GM12878 (cell line): Measurements from ENCODE around the gene DDX55. TPM values are rescaled to one million over a fixed set of nuclear protein-coding genes. Genes with fewer than 3 reads are reported as not detected.

Source experiments
- ATF3 ChIP-seq: IDR thresholded peaks from 2 replicates; pipeline ENCODE4 v1.6.1; 2011; ENCODE audit warnings: low read depth, mild to moderate bottlenecking, low read length, moderate library complexity, borderline replicate concordance; ENCODE audit errors: extremely low read depth
- E2F8 ChIP-seq: fragments of 450-650 bp; IDR thresholded peaks from 2 replicates; pipeline ENCODE4 v1.6.1; 2018; ENCODE audit warnings: mild to moderate bottlenecking, low read depth, moderate library complexity; ENCODE audit not compliant: partially characterized antibody
- HDAC6 ChIP-seq: fragments of 200-600 bp; sonication (generic); IDR thresholded peaks from one replicate; pipeline ENCODE4 v1.8.0; 2017; ENCODE audit warnings: antibody characterized with exemption; ENCODE audit not compliant: unreplicated experiment
- MXI1 ChIP-seq: fragments of 150-350 bp; IDR thresholded peaks from 2 replicates; pipeline ENCODE4 v1.6.1; 2011; ENCODE audit warnings: low read depth, mild to moderate bottlenecking, inconsistent platforms, low read length, improper control_type of control experiment
- POLR2AphosphoS5 ChIP-seq: IDR thresholded peaks from 2 replicates; pipeline ENCODE4 v1.6.1; 2011; ENCODE audit warnings: mild to moderate bottlenecking, low read length, inconsistent platforms
- polyA plus RNA-seq, 11 experiments: library from polyadenylated mRNA; depleted of rRNA in 4 of 11; unstranded in 6 of 11; stranded (reverse) in 5 of 11; fragments of >200 nt; fragmentation: Nextera tagmentation in 4 of 11; fragmentation: Illumina TruSeq in 1 of 11; extraction: Ambion mirVana in 4 of 11; extraction: Trizol in 1 of 11; gene quantifications; 1 replicate in 1 of 11; 2 replicates in 10 of 11; pipeline versions ENCODE4 v1.2.1 to v1.2.3, GENCODE V29; 2011 to 2016; ENCODE audit warnings: inconsistent platforms in 2 of 11, missing spikeins in 2 of 11, low read depth in 1 of 11
- total RNA-seq, 4 experiments: library from RNA; depleted of rRNA in 3 of 4; stranded (reverse); fragments of >200 nt in 3 of 4; fragmentation: Illumina TruSeq in 1 of 4; extraction: Trizol in 1 of 4; gene quantifications; 2 replicates each; pipeline versions ENCODE4 v1.2.1 to v1.2.3, GENCODE V29; 2013 to 2021
- TF ChIP-seq, protein P1 (sequence below): fragments of 450-650 bp; IDR thresholded peaks from 2 replicates; pipeline ENCODE4 v1.6.1; 2016; ENCODE audit warnings: mild to moderate bottlenecking
- TF ChIP-seq, protein P2 (sequence below): fragments of 450-650 bp; IDR thresholded peaks from 2 replicates; pipeline ENCODE4 v1.6.1; 2018; ENCODE audit warnings: borderline replicate concordance, mild to moderate bottlenecking; ENCODE audit not compliant: partially characterized antibody
- TF ChIP-seq, protein P3 (sequence below): fragments of 450-650 bp; conservative IDR thresholded peaks from 2 replicates; pipeline ENCODE4 v1.6.1; 2017; ENCODE audit warnings: mild to moderate bottlenecking, moderate library complexity
- TF ChIP-seq, protein P4 (sequence below): IDR thresholded peaks from 2 replicates; pipeline ENCODE4 v1.6.1; 2011; ENCODE audit warnings: low read depth, low read length, improper control_type of control experiment, borderline replicate concordance
- TF ChIP-seq, protein P5 (sequence below): IDR thresholded peaks from 2 replicates; pipeline ENCODE4 v1.6.1; 2012; ENCODE audit warnings: improper control_type of control experiment, low read depth, low read length; ENCODE audit not compliant: insufficient replicate concordance

DDX55 gene
- total and polyA plus RNA-seq, 10 of the 15 experiments (the other 5 are each of a cell fraction or from before 2014, with no cell fraction given): 4.5 to 42.4 (median 33.4) TPM

DNA sequence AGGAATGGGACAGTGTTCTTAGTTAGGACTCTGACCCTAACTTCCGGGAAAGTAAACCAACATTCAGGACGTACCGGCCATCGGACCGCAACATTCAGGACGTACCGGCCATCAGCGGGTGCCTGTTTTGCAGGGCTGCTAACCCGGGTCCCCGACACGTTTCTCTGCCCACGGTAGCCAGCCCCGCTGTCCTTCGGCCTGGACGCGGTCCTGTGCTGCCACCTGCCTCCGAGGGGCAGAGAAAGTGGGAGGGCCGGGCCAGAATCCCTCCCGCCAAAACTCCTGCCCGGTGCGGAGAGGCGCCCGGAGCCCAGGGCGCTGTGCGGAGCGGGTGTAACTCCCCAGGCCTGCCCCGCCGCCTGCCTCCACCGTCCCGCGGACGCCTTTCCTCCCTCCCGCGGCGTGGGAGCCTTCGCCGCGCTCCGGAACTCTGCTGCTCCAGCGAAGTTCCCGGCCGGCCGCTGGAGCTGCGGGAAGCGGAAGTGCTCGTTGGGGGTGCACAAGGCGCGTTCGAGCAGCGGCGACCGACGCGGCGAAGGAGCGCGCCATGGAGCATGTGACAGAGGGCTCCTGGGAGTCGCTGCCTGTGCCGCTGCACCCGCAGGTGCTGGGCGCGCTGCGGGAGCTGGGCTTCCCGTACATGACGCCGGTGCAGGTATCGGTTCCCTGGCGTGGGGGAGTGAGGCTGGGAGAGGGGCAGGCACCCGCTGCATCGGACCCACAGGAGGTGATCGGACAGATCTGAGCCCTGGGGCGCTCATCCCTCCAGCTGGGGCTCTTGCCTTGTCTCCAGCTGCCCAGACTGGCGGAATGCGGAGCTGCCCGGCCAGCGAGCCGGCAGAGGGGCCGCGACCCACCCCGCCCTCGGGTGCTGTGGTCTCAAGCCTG is at the start of gene DDX55 (continued):
- TF ChIP-seq, protein P1, sequence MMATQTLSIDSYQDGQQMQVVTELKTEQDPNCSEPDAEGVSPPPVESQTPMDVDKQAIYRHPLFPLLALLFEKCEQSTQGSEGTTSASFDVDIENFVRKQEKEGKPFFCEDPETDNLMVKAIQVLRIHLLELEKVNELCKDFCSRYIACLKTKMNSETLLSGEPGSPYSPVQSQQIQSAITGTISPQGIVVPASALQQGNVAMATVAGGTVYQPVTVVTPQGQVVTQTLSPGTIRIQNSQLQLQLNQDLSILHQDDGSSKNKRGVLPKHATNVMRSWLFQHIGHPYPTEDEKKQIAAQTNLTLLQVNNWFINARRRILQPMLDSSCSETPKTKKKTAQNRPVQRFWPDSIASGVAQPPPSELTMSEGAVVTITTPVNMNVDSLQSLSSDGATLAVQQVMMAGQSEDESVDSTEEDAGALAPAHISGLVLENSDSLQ: peak; percentile 88
- no peak for TF ChIP-seq HDAC6
- TF ChIP-seq, protein P2, sequence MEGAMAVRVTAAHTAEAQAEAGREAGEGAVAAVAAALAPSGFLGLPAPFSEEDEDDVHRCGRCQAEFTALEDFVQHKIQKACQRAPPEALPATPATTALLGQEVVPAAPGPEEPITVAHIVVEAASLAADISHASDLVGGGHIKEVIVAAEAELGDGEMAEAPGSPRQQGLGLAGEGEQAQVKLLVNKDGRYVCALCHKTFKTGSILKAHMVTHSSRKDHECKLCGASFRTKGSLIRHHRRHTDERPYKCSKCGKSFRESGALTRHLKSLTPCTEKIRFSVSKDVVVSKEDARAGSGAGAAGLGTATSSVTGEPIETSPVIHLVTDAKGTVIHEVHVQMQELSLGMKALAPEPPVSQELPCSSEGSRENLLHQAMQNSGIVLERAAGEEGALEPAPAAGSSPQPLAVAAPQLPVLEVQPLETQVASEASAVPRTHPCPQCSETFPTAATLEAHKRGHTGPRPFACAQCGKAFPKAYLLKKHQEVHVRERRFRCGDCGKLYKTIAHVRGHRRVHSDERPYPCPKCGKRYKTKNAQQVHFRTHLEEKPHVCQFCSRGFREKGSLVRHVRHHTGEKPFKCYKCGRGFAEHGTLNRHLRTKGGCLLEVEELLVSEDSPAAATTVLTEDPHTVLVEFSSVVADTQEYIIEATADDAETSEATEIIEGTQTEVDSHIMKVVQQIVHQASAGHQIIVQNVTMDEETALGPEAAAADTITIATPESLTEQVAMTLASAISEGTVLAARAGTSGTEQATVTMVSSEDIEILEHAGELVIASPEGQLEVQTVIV: peak; percentile 30
- TF ChIP-seq ATF3: peak; percentile 58; the same call in 1 of the 2 replicates
- TF ChIP-seq, protein P3, sequence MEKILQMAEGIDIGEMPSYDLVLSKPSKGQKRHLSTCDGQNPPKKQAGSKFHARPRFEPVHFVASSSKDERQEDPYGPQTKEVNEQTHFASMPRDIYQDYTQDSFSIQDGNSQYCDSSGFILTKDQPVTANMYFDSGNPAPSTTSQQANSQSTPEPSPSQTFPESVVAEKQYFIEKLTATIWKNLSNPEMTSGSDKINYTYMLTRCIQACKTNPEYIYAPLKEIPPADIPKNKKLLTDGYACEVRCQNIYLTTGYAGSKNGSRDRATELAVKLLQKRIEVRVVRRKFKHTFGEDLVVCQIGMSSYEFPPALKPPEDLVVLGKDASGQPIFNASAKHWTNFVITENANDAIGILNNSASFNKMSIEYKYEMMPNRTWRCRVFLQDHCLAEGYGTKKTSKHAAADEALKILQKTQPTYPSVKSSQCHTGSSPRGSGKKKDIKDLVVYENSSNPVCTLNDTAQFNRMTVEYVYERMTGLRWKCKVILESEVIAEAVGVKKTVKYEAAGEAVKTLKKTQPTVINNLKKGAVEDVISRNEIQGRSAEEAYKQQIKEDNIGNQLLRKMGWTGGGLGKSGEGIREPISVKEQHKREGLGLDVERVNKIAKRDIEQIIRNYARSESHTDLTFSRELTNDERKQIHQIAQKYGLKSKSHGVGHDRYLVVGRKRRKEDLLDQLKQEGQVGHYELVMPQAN: peak; percentile 88
- TF ChIP-seq, protein P4, sequence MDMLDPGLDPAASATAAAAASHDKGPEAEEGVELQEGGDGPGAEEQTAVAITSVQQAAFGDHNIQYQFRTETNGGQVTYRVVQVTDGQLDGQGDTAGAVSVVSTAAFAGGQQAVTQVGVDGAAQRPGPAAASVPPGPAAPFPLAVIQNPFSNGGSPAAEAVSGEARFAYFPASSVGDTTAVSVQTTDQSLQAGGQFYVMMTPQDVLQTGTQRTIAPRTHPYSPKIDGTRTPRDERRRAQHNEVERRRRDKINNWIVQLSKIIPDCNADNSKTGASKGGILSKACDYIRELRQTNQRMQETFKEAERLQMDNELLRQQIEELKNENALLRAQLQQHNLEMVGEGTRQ: peak; percentile 37
- peak; percentile 88 for TF ChIP-seq POLR2AphosphoS5
- TF ChIP-seq MXI1: peak; percentile 93
- peak; percentile 96 for TF ChIP-seq E2F8
- TF ChIP-seq, protein P5, sequence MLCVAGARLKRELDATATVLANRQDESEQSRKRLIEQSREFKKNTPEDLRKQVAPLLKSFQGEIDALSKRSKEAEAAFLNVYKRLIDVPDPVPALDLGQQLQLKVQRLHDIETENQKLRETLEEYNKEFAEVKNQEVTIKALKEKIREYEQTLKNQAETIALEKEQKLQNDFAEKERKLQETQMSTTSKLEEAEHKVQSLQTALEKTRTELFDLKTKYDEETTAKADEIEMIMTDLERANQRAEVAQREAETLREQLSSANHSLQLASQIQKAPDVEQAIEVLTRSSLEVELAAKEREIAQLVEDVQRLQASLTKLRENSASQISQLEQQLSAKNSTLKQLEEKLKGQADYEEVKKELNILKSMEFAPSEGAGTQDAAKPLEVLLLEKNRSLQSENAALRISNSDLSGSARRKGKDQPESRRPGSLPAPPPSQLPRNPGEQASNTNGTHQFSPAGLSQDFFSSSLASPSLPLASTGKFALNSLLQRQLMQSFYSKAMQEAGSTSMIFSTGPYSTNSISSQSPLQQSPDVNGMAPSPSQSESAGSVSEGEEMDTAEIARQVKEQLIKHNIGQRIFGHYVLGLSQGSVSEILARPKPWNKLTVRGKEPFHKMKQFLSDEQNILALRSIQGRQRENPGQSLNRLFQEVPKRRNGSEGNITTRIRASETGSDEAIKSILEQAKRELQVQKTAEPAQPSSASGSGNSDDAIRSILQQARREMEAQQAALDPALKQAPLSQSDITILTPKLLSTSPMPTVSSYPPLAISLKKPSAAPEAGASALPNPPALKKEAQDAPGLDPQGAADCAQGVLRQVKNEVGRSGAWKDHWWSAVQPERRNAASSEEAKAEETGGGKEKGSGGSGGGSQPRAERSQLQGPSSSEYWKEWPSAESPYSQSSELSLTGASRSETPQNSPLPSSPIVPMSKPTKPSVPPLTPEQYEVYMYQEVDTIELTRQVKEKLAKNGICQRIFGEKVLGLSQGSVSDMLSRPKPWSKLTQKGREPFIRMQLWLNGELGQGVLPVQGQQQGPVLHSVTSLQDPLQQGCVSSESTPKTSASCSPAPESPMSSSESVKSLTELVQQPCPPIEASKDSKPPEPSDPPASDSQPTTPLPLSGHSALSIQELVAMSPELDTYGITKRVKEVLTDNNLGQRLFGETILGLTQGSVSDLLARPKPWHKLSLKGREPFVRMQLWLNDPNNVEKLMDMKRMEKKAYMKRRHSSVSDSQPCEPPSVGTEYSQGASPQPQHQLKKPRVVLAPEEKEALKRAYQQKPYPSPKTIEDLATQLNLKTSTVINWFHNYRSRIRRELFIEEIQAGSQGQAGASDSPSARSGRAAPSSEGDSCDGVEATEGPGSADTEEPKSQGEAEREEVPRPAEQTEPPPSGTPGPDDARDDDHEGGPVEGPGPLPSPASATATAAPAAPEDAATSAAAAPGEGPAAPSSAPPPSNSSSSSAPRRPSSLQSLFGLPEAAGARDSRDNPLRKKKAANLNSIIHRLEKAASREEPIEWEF: no peak
